ENCODE measurements around the gene ST6GALNAC2.
"Not testable (repeated sequence)": the region's sequence is repeated elsewhere in the genome, so short reads cannot be mapped to it uniquely, and the experiment has no call there.

ST6GALNAC2 gene

GRCh38 chr17:76525513-76525833, 60.2 kb downstream of the ST6GALNAC2 start:
- DNase-seq = not testable (repeated sequence)

- no peak for DNase-seq
Measured at GRCh38 chr17:76524598-76525512, 60.8 kb downstream of the ST6GALNAC2 start.

GRCh38 chr17:76523084-76524037, 62.3 kb downstream of the ST6GALNAC2 start:
- DNase-seq = peak; percentile 72

- not testable (repeated sequence) for DNase-seq
Measured at GRCh38 chr17:76521683-76522082, 64.0 kb downstream of the ST6GALNAC2 start.

- DNase-seq = no peak
Measured at GRCh38 chr17:76521262-76521661, 64.4 kb downstream of the ST6GALNAC2 start.

- no peak for DNase-seq
Measured at GRCh38 chr17:76519048-76519966, 66.4 kb downstream of the ST6GALNAC2 start.

GRCh38 chr17:76517638-76518038, 68.0 kb downstream of the ST6GALNAC2 start:
- DNase-seq = no peak
